Esophagus squamous epithelium (tissue), 4 donors: ENCODE results near the gene ID3.

ENCODE experiments used
- CTCF ChIP-seq, 6 experiments: fragments of 450-650 bp in 4 of 6; fragments of 200-600 bp in 2 of 6; sonication (generic) in 2 of 6; IDR thresholded peaks; one replicate each; pipeline ENCODE4 v1.5.1; 2016 to 2019; ENCODE audit warnings: antibody characterized with exemption in 6 of 6, mild to moderate bottlenecking in 4 of 6, moderate library complexity in 4 of 6
- POLR2A ChIP-seq, 4 donors: fragments of 450-650 bp; IDR thresholded peaks; one replicate each; pipeline ENCODE4 v1.6.1; 2017; ENCODE audit warnings: antibody characterized with exemption in 4 of 4, mild to moderate bottlenecking in 4 of 4, moderate library complexity in 3 of 4

- TF ChIP-seq CTCF (IDR thresholded peaks at IDR 0.05) (no peak), POLR2A (IDR thresholded peaks at IDR 0.05) (no peak)
Observed at GRCh38 chr1:23567629-23567995, 8.3 kb upstream of the ID3 start.
